Heart right ventricle (tissue), 16 donors: ENCODE data around the gene CYP2W1. TPM values are rescaled to one million over a fixed set of nuclear protein-coding genes. Genes with fewer than 3 reads are reported as not detected.
A peak's percentile ranks its signal among the peaks of the same experiment; 100 is the strongest.

Experiments used
- ATAC-seq, 8 donors: fragments of 200-7000 bp; cut with Tn5 transposase; one replicate each; pipeline ENCODE4 v1.9.1; 2020; ENCODE audit warnings: mild to moderate bottlenecking in 8 of 8, moderate library complexity in 8 of 8, moderate number of reproducible peaks in 1 of 8
- DNase-seq, 2 donors: peaks; one replicate each; pipeline ENCODE4 v3.0.0-alpha.2; 2020
- H3K27ac ChIP-seq, 10 donors: fragments of 200-600 bp; sonication (generic) in 2 of 10; one replicate each; pipeline versions ENCODE4 v1.5.0 to v1.8.0; 2020 to 2022; ENCODE audit warnings: mild to moderate bottlenecking in 3 of 10
- H3K27me3 ChIP-seq, 7 donors: fragments of 200-600 bp; one replicate each; pipeline ENCODE4 v1.8.0; 2021 to 2022; ENCODE audit warnings: mild to moderate bottlenecking in 2 of 7
- H3K36me3 ChIP-seq, 9 donors: fragments of 200-600 bp; sonication (generic) in 1 of 9; one replicate each; pipeline versions ENCODE4 v1.5.0 to v1.8.0; 2020 to 2022; ENCODE audit warnings: mild to moderate bottlenecking in 2 of 9
- H3K4me1 ChIP-seq, 9 donors: fragments of 200-600 bp; sonication (generic) in 1 of 9; one replicate each; pipeline versions ENCODE4 v1.5.0 to v1.8.0; 2020 to 2022; ENCODE audit warnings: mild to moderate bottlenecking in 4 of 9
- H3K4me3 ChIP-seq, 10 donors: fragments of 200-600 bp; sonication (generic) in 2 of 10; one replicate each; pipeline versions ENCODE4 v1.5.0 to v1.8.0; 2020 to 2022; ENCODE audit warnings: mild to moderate bottlenecking in 7 of 10, moderate library complexity in 2 of 10
- H3K9me3 ChIP-seq, 11 donors: fragments of 200-600 bp in 10 of 11; sonication (generic) in 2 of 11; one replicate each; pipeline versions ENCODE4 v1.5.0 to v1.8.0; 2013 to 2022; ENCODE audit warnings: mild to moderate bottlenecking in 2 of 11, control low read depth in 1 of 11, moderate library complexity in 1 of 11
- CTCF ChIP-seq, 9 donors: fragments of 200-600 bp; sonication (generic) in 2 of 9; IDR thresholded peaks; one replicate each; pipeline versions ENCODE4 v1.5.0 to v1.8.0; 2021 to 2022; ENCODE audit warnings: antibody characterized with exemption in 9 of 9, mild to moderate bottlenecking in 5 of 9, moderate library complexity in 1 of 9
- WGBS, 2 donors: extraction: QIAGEN DNeasy Blood & Tissue Kit; methylation state at CpG; one replicate each; pipeline ENCODE4 v1.1.7; 2013; ENCODE audit warnings: inconsistent platforms in 1 of 2; 5-methylcytosine and 5-hydroxymethylcytosine counted together
- intact Hi-C, 10 donors: fragments of 100-400 bp; cut with DNase I; formaldehyde crosslinking; loops; one replicate each; pipeline versions ENCODE4 v1.11.1 to v1.14.2; 2022
- polyA plus RNA-seq, 2 donors: library from polyadenylated mRNA; stranded (reverse); fragments of 200-250 nt; gene quantifications; one replicate each; pipeline ENCODE4 v1.2.3, GENCODE V29; 2013
- total RNA-seq, 10 donors: library from RNA; stranded (reverse); fragmentation: NEBNext Ultra II Directional in 3 of 10; extraction: Animal tissue kit (Norgen Biotek cat#: 25700) in 3 of 10; gene quantifications; one replicate each; pipeline versions ENCODE4 v1.2.1 to v1.2.4, GENCODE V29; 2021 to 2023
- donor health status: Arrhythmogenic right ventricular cardiomyopathy.
- donor health status: ischemic (EF 13 %, LVEDD 7.1; RV severe dilation, severe dysfunction).
- donor health status: healthy with polysubstance abuse.
- donor health status: DM: no; HTN: yes; CAD: no.
- donor health status: DM: no; HTN: no; CAD: no.
- donor health status: ischemic (EF 25% LVEDD 6.9; RV normal size, moderate dysfunction).
- donor health status: ischemic (EF 25% LVEDD 5.7; RV mildly dilated, moderate dysfunction).
- donor health status: healthy.
- donor health status: DM: yes; HTN: yes; CAD: no.
- donor health status: Ischemic cardiomyopathy.
- donor health status: ischemic (EF 35%, LVEDD 5.7; RV mildly dilated, moderate dysfunction).
- donor health status: nonischemic (EF 11% LVEDD 7.7; RV severe dilation, severe dysfunction).
- donor health status: DM: yes; HTN: yes; CAD: no.
- donor health status: PGD.
- donor health status: ischemic (EF 29% LVEDD 5.4; RV normal size, mild dysfunction).
- donor health status: nonischemic (EF 23%, LVEDD 6.1; RV moderate dilation, normal function).

CYP2W1 gene
- total and polyA plus RNA-seq, 12 donors = not detected

GRCh38 chr7:984361-985126 lies 1.6 kb downstream of the CYP2W1 start:
- no peak for TF ChIP-seq CTCF (IDR thresholded peaks at IDR 0.05)
- Histone ChIP-seq H3K9me3 (no peaks in the 10 kb centered on the region), H3K4me3 (no peak overlapping the region), H3K27me3 (peaks cover 11 to 63% (median 55%) of the 10 kb centered on the region in 7 donors), H3K27ac (no peak overlapping the region), H3K36me3 (no peaks in the 10 kb centered on the region), H3K4me1 (peaks cover 0 to 21% (median 6%) of the 10 kb centered on the region in 9 donors)
- WGBS, 2 donors = 90% methylated on average over 39 of the region's 39 CpGs
- ATAC-seq (no peak), DNase-seq (no peak)
- intact Hi-C loops = loop anchor here in 1 of 10 donors (10.0 kb wide), 1 partner anchor 170 kb away; no protein-coding TSS in a partner anchor

- Histone ChIP-seq H3K4me1 (peaks cover 0 to 17% (median 6%) of the 10 kb centered on the region in 9 donors), H3K27ac (no peak overlapping the region), H3K4me3 (no peak overlapping the region), H3K27me3 (peaks cover 11 to 63% (median 55%) of the 10 kb centered on the region in 7 donors), H3K9me3 (no peaks in the 10 kb centered on the region), H3K36me3 (no peaks in the 10 kb centered on the region)
- 78 to 79% methylated on average over 16 of the region's 16 CpGs for WGBS, 2 donors
- intact Hi-C loops = loop anchor here in 1 of 10 donors (10.0 kb wide), 1 partner anchor 170 kb away; no protein-coding TSS in a partner anchor
- no peak for ATAC-seq
- TF ChIP-seq CTCF (IDR thresholded peaks at IDR 0.05) = no peak
- no peak for DNase-seq
Observed at GRCh38 chr7:985127-985416, 2.1 kb downstream of the CYP2W1 start.

- no peaks in the 10 kb centered on the region for H3K9me3 ChIP-seq
- DNase-seq (no peak), ATAC-seq (peak in 1 of 8 donors; percentile 8)
- no peak overlapping the region for H3K27ac ChIP-seq
- peaks cover 11 to 63% (median 55%) of the 10 kb centered on the region in 7 donors for H3K27me3 ChIP-seq
- no peak overlapping the region for H3K4me3 ChIP-seq
- intact Hi-C loops = loop anchor here in 1 of 10 donors (10.0 kb wide), 1 partner anchor 169 kb away; no protein-coding TSS in a partner anchor
- no peak for TF ChIP-seq CTCF (IDR thresholded peaks at IDR 0.05)
- peaks cover 0 to 13% (median 6%) of the 10 kb centered on the region in 9 donors for H3K4me1 ChIP-seq
- no peaks in the 10 kb centered on the region for H3K36me3 ChIP-seq
- 42 to 48% methylated on average over 39 to 41 of the region's 41 CpGs for WGBS, 2 donors
Observed at GRCh38 chr7:985915-986741, 3.1 kb downstream of the CYP2W1 start.
